ENCODE results near the gene ZBED3. TPM values are rescaled to one million over a fixed set of nuclear protein-coding genes. Genes with fewer than 3 reads are reported as not detected.

The ZBED3 gene
- polyA plus RNA-seq, 3 donors, result 1.2 to 2.9 (median 1.5) TPM

GRCh38 chr5:77133061-77133758 is 46.1 kb upstream of the ZBED3 start:
- no peak overlapping the region for H3K4me3 ChIP-seq (replicated peaks in 1 of 3; ENCODE audit: low read depth in 2 of 3, low read length in 3 of 3)
- no peak overlapping the region for H3K27ac ChIP-seq (ENCODE audit: low read depth in 1 of 2, low read length in 2 of 2)
- intact Hi-C loops (cut with micrococcal nuclease), result no loop called here
- H3K9me3 ChIP-seq (replicated peaks in 1 of 2; ENCODE audit: control insufficient read depth in 1 of 2, insufficient read depth in 1 of 2, low read length in 2 of 2), result no peaks in the 10 kb centered on the region
- DNase-seq, result no peak
- H3K4me2 ChIP-seq (replicated peaks; ENCODE audit: extremely low read depth, low read length, poor library complexity, severe bottlenecking), result no peak overlapping the region
- WGBS (ENCODE audit: insufficient coverage), result no CpG with 5 or more reads among the region's 1 CpG
- no peaks in the 10 kb centered on the region for H3K4me1 ChIP-seq (ENCODE audit: control insufficient read depth in 1 of 2, insufficient read depth in 2 of 2, low read length in 2 of 2)
- no peaks in the 10 kb centered on the region for H3K9me3 Mint-ChIP-seq
- no peak overlapping the region for H3K4me3 Mint-ChIP-seq
- no peak overlapping the region for H3K27ac Mint-ChIP-seq
- TF ChIP-seq, protein P1, sequence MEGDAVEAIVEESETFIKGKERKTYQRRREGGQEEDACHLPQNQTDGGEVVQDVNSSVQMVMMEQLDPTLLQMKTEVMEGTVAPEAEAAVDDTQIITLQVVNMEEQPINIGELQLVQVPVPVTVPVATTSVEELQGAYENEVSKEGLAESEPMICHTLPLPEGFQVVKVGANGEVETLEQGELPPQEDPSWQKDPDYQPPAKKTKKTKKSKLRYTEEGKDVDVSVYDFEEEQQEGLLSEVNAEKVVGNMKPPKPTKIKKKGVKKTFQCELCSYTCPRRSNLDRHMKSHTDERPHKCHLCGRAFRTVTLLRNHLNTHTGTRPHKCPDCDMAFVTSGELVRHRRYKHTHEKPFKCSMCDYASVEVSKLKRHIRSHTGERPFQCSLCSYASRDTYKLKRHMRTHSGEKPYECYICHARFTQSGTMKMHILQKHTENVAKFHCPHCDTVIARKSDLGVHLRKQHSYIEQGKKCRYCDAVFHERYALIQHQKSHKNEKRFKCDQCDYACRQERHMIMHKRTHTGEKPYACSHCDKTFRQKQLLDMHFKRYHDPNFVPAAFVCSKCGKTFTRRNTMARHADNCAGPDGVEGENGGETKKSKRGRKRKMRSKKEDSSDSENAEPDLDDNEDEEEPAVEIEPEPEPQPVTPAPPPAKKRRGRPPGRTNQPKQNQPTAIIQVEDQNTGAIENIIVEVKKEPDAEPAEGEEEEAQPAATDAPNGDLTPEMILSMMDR (IDR thresholded peaks at IDR 0.05), result no peak
- no peaks in the 10 kb centered on the region for H3K79me2 ChIP-seq (ENCODE audit: insufficient read depth, low read length)
- no peak overlapping the region for H3K9ac ChIP-seq (ENCODE audit: insufficient read depth, low read length, poor library complexity, severe bottlenecking)
- H3K36me3 Mint-ChIP-seq, result no peaks in the 10 kb centered on the region
- no peak overlapping the region for H2AFZ ChIP-seq (ENCODE audit: insufficient read depth, low read depth, low read length, poor library complexity, severe bottlenecking)
- no peaks in the 10 kb centered on the region for H3K27me3 Mint-ChIP-seq (ENCODE audit: low read depth in 3 of 3)
- no peaks in the 10 kb centered on the region for H4K20me1 ChIP-seq (ENCODE audit: insufficient read depth, low read length)
- H3K36me3 ChIP-seq (replicated peaks in 1 of 2; ENCODE audit: control insufficient read depth in 1 of 2, insufficient read depth in 2 of 2, low read length in 2 of 2), result no peaks in the 10 kb centered on the region
- H3K4me1 Mint-ChIP-seq, result peaks cover 6% of the 10 kb centered on the region
- no peaks in the 10 kb centered on the region for H3K27me3 ChIP-seq (ENCODE audit: control insufficient read depth in 2 of 2, insufficient read depth in 2 of 2, low read length in 2 of 2)

DNA sequence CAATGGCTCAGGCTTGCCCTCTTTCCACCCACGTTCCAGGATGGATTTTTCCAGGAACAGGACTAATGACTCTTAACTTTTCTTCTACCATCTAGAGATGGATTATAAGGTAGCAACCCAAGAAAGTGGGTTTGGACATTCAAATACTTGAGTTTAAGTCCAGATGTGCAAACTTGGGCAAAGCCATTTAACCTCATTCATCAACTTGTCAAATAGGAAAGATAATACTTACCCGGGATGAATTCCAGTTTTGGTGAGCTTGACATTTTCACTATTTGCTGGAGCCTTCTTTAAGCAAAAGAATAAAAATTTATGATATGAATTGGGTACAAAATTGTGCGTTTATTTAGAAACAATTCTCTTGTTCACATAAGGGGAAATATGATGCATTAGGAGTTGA is 44.3 kb upstream of the ZBED3 start:
- intact Hi-C loops (cut with micrococcal nuclease), result no loop called here
- TF ChIP-seq, protein P1 (IDR thresholded peaks at IDR 0.05), result no peak
- no peak overlapping the region for H3K4me3 ChIP-seq (replicated peaks in 1 of 3; ENCODE audit: low read depth in 2 of 3, low read length in 3 of 3)
- H3K9ac ChIP-seq (ENCODE audit: insufficient read depth, low read length, poor library complexity, severe bottlenecking), result no peak overlapping the region
- DNase-seq, result no peak
- H3K4me1 Mint-ChIP-seq, result peaks cover 6% of the 10 kb centered on the region
- H3K36me3 ChIP-seq (replicated peaks in 1 of 2; ENCODE audit: control insufficient read depth in 1 of 2, insufficient read depth in 2 of 2, low read length in 2 of 2), result no peaks in the 10 kb centered on the region
- no peaks in the 10 kb centered on the region for H3K27me3 Mint-ChIP-seq (ENCODE audit: low read depth in 3 of 3)
- H3K27me3 ChIP-seq (ENCODE audit: control insufficient read depth in 2 of 2, insufficient read depth in 2 of 2, low read length in 2 of 2), result no peaks in the 10 kb centered on the region
- H3K9me3 ChIP-seq (replicated peaks in 1 of 2; ENCODE audit: control insufficient read depth in 1 of 2, insufficient read depth in 1 of 2, low read length in 2 of 2), result no peaks in the 10 kb centered on the region
- H3K27ac Mint-ChIP-seq, result no peak overlapping the region
- H4K20me1 ChIP-seq (ENCODE audit: insufficient read depth, low read length), result no peaks in the 10 kb centered on the region
- H3K79me2 ChIP-seq (ENCODE audit: insufficient read depth, low read length), result no peaks in the 10 kb centered on the region
- H3K4me1 ChIP-seq (ENCODE audit: control insufficient read depth in 1 of 2, insufficient read depth in 2 of 2, low read length in 2 of 2), result no peaks in the 10 kb centered on the region
- no peaks in the 10 kb centered on the region for H3K36me3 Mint-ChIP-seq
- no peak overlapping the region for H3K27ac ChIP-seq (ENCODE audit: low read depth in 1 of 2, low read length in 2 of 2)
- H3K9me3 Mint-ChIP-seq, result peaks cover 0 to 7% (median 0%) of the 10 kb centered on the region in 7 donors
- H2AFZ ChIP-seq (ENCODE audit: insufficient read depth, low read depth, low read length, poor library complexity, severe bottlenecking), result no peak overlapping the region
- WGBS (ENCODE audit: insufficient coverage), result no CpG with 5 or more reads among the region's 3 CpGs
- no peak overlapping the region for H3K4me2 ChIP-seq (replicated peaks; ENCODE audit: extremely low read depth, low read length, poor library complexity, severe bottlenecking)
- no peak overlapping the region for H3K4me3 Mint-ChIP-seq
